ENCODE data around the gene SLC35C1. TPM values are rescaled to one million over a fixed set of nuclear protein-coding genes. Genes with fewer than 3 reads are reported as not detected.

SLC35C1 gene
- total RNA-seq, 1 experiment from 2014 or later = 15.6 TPM

DNA sequence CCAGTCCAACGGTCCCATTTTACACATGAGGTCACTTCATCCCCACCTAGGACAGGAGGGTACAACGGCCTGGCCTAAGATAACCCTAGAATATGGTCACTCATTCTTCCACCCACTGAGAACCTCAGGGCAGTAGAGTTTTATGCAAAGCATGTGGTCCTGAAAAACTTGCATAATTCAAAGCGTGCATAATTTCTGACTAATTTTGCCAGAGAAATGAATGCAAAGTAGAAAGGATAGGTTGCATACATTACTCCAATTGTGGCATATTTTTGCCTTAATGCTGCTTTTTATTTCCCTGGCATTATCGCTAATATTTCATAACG is 32.5 kb upstream of the SLC35C1 start:
- ChIA-PET POLR2A (ENCODE audit: unreplicated experiment) (interaction anchor here (0.6 kb wide), 2 partner anchors 527 to 588 kb away, joined by 4 read pairs; no protein-coding TSS in a partner anchor), CTCF (interaction anchor here (0.5 to 1.4 kb wide), 3 partner anchors 16 to 662 kb away, joined by 3 to 8 read pairs (median 4); no protein-coding TSS in a partner anchor)
- peaks cover 78% of the 10 kb centered on the region for H3K27me3 ChIP-seq (ENCODE audit: insufficient read depth, low read depth)
- intact Hi-C loops (cut with micrococcal nuclease; ENCODE audit: unreplicated experiment) = loop anchor here (2.0 kb wide), 1 partner anchor 70 kb away; no protein-coding TSS in a partner anchor
- H3K27ac ChIP-seq = no peak overlapping the region
- no peaks in the 10 kb centered on the region for H3K36me3 ChIP-seq (ENCODE audit: low read depth)
- no peaks in the 10 kb centered on the region for H3F3A ChIP-seq (ENCODE audit: insufficient read depth, low read depth)
- no peaks in the 10 kb centered on the region for H3K4me1 ChIP-seq (replicated peaks; ENCODE audit: insufficient read depth)
- H2AFZ ChIP-seq = no peak overlapping the region
- H3K9me2 ChIP-seq (ENCODE audit: insufficient read depth) = no peaks in the 10 kb centered on the region
- TF ChIP-seq, protein P1, sequence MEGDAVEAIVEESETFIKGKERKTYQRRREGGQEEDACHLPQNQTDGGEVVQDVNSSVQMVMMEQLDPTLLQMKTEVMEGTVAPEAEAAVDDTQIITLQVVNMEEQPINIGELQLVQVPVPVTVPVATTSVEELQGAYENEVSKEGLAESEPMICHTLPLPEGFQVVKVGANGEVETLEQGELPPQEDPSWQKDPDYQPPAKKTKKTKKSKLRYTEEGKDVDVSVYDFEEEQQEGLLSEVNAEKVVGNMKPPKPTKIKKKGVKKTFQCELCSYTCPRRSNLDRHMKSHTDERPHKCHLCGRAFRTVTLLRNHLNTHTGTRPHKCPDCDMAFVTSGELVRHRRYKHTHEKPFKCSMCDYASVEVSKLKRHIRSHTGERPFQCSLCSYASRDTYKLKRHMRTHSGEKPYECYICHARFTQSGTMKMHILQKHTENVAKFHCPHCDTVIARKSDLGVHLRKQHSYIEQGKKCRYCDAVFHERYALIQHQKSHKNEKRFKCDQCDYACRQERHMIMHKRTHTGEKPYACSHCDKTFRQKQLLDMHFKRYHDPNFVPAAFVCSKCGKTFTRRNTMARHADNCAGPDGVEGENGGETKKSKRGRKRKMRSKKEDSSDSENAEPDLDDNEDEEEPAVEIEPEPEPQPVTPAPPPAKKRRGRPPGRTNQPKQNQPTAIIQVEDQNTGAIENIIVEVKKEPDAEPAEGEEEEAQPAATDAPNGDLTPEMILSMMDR (conservative IDR thresholded peaks at IDR 0.05) = no peak
- no peak for TF ChIP-seq EZH2 (IDR thresholded peaks at IDR 0.05; ENCODE audit: low read depth)
- no peaks in the 10 kb centered on the region for H3K79me2 ChIP-seq (ENCODE audit: low read depth)
- no peak overlapping the region for H3K4me3 ChIP-seq
- no peaks in the 10 kb centered on the region for H3K9me3 ChIP-seq (ENCODE audit: insufficient read depth, low read depth)
- no peak for DNase-seq
- H4K20me1 ChIP-seq (ENCODE audit: insufficient read depth) = no peaks in the 10 kb centered on the region
- H3K4me2 ChIP-seq = peak overlapping the region; percentile 92; the same call in 1 of the 2 replicates
- no TSS peak for BruUV-seq (replicated peaks)

DNA sequence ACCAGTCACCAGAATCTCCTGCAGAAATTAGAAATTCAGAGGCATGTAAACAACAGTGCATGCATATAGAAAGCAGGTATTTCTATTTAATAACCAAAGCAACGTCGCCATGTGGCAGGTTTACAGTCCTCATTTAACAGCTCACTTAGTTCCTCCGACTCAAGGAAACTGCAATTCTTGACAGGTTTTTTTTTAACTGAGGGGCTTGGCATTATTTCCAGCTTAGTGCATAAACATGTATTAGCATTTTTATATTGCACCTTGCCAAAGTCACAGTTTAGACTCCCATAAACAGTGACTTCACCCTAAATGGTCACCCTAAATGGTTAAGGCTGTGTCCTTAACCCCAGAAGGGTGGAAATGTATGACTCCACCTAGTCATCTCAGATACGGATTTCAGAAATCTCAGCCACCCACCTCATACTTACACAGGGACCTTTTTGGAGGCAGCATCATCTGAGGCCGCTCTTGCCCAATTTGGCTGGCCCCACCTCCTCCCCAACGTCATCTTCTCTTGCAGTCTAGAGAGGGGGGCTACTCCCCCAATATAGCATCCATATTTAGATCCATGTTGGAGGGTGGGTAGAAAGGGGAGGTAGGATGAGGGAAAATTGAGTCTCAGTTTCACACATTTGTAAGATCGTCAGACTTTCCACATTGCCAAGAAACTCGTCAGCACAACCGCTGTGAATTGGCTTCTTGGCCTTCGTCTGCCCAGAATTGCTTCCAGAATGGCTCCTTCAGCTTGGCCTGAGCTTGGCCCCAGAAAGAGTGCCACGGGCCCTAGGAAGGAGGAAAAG is 31.8 kb upstream of the SLC35C1 start:
- Histone ChIP-seq H3K9me3 (ENCODE audit: insufficient read depth, low read depth) (no peaks in the 10 kb centered on the region), H3K79me2 (ENCODE audit: low read depth) (no peaks in the 10 kb centered on the region), H3K27ac (no peak overlapping the region), H3K4me1 (replicated peaks; ENCODE audit: insufficient read depth) (no peaks in the 10 kb centered on the region), H2AFZ (no peak overlapping the region), H3K4me3 (no peak overlapping the region), H3K4me2 (no peak overlapping the region), H3K27me3 (ENCODE audit: insufficient read depth, low read depth) (peaks cover 78% of the 10 kb centered on the region), H3F3A (ENCODE audit: insufficient read depth, low read depth) (no peaks in the 10 kb centered on the region), H4K20me1 (ENCODE audit: insufficient read depth) (no peaks in the 10 kb centered on the region; the same call in 1 of the 2 replicates), H3K9me2 (ENCODE audit: insufficient read depth) (no peaks in the 10 kb centered on the region), H3K36me3 (ENCODE audit: low read depth) (no peaks in the 10 kb centered on the region)
- intact Hi-C loops (cut with micrococcal nuclease; ENCODE audit: unreplicated experiment) = loop anchor here (2.0 kb wide), 1 partner anchor 70 kb away; no protein-coding TSS in a partner anchor
- BruUV-seq (replicated peaks) = no TSS peak
- TF ChIP-seq EZH2 (IDR thresholded peaks at IDR 0.05; ENCODE audit: low read depth) = no peak
- TF ChIP-seq, protein P1 (conservative IDR thresholded peaks at IDR 0.05) = no peak
- no peak for DNase-seq
- CTCF ChIA-PET = no interaction called here
- POLR2A ChIA-PET (ENCODE audit: unreplicated experiment) = no interaction called here

DNA sequence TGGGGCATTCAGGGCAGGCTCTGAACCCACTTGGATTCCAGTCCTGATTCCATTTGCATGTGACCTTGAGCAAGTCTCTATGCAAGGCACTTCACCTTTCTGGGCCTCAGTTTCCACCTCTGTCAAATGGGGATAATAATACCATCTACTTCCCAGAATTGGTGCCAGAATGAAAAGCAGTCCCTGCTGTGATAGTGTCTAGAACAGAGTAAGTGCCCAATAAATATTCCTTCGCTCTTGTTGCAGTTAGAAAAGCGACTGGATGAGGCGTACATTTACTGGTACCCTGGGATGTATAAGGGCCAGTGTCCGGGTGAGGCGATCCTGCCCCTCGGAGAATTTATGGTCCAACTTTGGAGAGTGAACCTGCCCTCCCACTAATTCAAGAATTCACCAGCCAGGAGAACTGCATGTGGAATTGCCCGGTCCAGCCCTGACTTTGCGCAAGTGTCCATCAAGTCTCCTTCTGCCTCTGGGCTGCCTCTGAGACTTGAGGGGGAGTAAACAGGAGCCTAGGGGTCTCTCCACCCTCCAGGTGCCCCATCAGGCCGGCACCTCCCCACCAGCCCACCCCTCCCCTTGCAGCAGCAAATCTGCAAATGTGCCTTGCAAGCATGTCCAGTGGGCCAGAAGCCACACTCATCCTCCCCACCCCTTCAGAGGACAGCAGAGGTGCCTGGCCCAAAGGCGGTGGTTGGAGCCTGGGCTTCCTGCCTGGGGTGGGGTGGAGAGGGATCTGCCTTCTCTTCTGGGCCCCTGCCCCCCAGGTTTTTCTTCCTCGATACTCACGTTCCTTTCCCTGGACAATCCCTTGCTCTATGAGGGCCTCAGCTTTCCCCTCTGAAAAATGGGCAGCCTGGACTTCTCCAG is 30.9 kb upstream of the SLC35C1 start:
- Histone ChIP-seq H3K9me2 (ENCODE audit: insufficient read depth) (no peaks in the 10 kb centered on the region), H2AFZ (no peak overlapping the region), H3K4me3 (no peak overlapping the region), H3K27ac (no peak overlapping the region), H3K36me3 (ENCODE audit: low read depth) (no peaks in the 10 kb centered on the region), H4K20me1 (ENCODE audit: insufficient read depth) (no peaks in the 10 kb centered on the region; the same call in 1 of the 2 replicates), H3F3A (ENCODE audit: insufficient read depth, low read depth) (no peaks in the 10 kb centered on the region), H3K79me2 (ENCODE audit: low read depth) (no peaks in the 10 kb centered on the region), H3K27me3 (ENCODE audit: insufficient read depth, low read depth) (peaks cover 80% of the 10 kb centered on the region), H3K4me1 (replicated peaks; ENCODE audit: insufficient read depth) (no peaks in the 10 kb centered on the region), H3K9me3 (ENCODE audit: insufficient read depth, low read depth) (no peaks in the 10 kb centered on the region), H3K4me2 (no peak overlapping the region)
- ChIA-PET CTCF (no interaction called here), POLR2A (ENCODE audit: unreplicated experiment) (no interaction called here)
- TF ChIP-seq EZH2 (IDR thresholded peaks at IDR 0.05; ENCODE audit: low read depth) = no peak
- TF ChIP-seq, protein P1 (conservative IDR thresholded peaks at IDR 0.05) = no peak
- no peak for DNase-seq
- intact Hi-C loops (cut with micrococcal nuclease; ENCODE audit: unreplicated experiment) = loop anchor here (2.0 kb wide), 1 partner anchor 69 kb away; no protein-coding TSS in a partner anchor
- no TSS peak for BruUV-seq (replicated peaks)
